Measurements from ENCODE around the gene VEGFD.

Gene VEGFD

DNA sequence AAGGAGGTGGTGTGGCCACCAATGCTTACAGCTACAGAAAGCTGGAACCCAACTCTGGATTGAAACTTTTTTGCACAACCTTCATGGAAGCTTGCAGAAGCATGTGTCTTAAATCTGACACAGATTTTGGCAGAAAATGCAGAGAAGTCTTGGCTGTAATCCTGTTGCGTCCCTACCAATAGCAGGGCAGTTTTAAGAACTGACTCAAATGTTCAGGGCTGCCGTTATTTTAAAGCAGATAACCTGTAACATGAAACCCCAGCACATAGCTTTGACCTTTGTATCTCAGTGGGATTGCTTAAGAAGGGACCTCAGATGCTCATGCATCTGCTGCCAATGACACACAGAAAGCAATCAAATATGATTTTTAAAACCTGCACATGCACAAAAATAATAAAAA, at the start of gene VEGFD:
Gene VEGFD (minus strand): TSS at position 110 of the 400 bp plus-strand sequence. CDS start 467 bp downstream, outside the sequence.
- Histone ChIP-seq H3K4me1 (ENCODE audit: control insufficient read depth, insufficient read depth, low read length) (peaks cover 10% of the 10 kb centered on the region; the same call in 1 of the 2 replicates), H3K27me3 (ENCODE audit: control insufficient read depth, insufficient read depth, low read length) (no peaks in the 10 kb centered on the region; the same call in 1 of the 2 replicates), H3K9me3 (ENCODE audit: control insufficient read depth, insufficient read depth, low read length) (no peaks in the 10 kb centered on the region), H3K27ac (ENCODE audit: low read depth, low read length) (no peak within 1 kb of the TSS), H3K4me3 (ENCODE audit: low read depth, low read length) (no peak within 1 kb of the TSS), H3K36me3 (ENCODE audit: control insufficient read depth, insufficient read depth, low read length) (no peaks in the 10 kb centered on the region), H3K9ac (ENCODE audit: low read depth, low read length) (no peak within 1 kb of the TSS)

- no peaks in the 10 kb centered on the region for H3K4me1 ChIP-seq (ENCODE audit: control insufficient read depth, insufficient read depth, low read length)
- no peaks in the 10 kb centered on the region for H3K9me3 ChIP-seq (ENCODE audit: control insufficient read depth, insufficient read depth, low read length)
- H3K9ac ChIP-seq (ENCODE audit: low read depth, low read length): no peak overlapping the region
- no peak overlapping the region for H3K4me3 ChIP-seq (ENCODE audit: low read depth, low read length)
- no peaks in the 10 kb centered on the region for H3K36me3 ChIP-seq (ENCODE audit: control insufficient read depth, insufficient read depth, low read length)
- H3K27ac ChIP-seq (ENCODE audit: low read depth, low read length): no peak overlapping the region
- H3K27me3 ChIP-seq (ENCODE audit: control insufficient read depth, insufficient read depth, low read length): peaks cover 3% of the 10 kb centered on the region
Observed at GRCh38 chrX:15430584-15430983, 46.4 kb upstream of the VEGFD start.

- Histone ChIP-seq H3K27me3 (ENCODE audit: control insufficient read depth, insufficient read depth, low read length) (peaks cover 3% of the 10 kb centered on the region), H3K4me1 (ENCODE audit: control insufficient read depth, insufficient read depth, low read length) (no peaks in the 10 kb centered on the region), H3K4me3 (ENCODE audit: low read depth, low read length) (no peak overlapping the region), H3K36me3 (ENCODE audit: control insufficient read depth, insufficient read depth, low read length) (no peaks in the 10 kb centered on the region), H3K9me3 (ENCODE audit: control insufficient read depth, insufficient read depth, low read length) (no peaks in the 10 kb centered on the region), H3K27ac (ENCODE audit: low read depth, low read length) (no peak overlapping the region), H3K9ac (ENCODE audit: low read depth, low read length) (no peak overlapping the region)
Observed at GRCh38 chrX:15430076-15430475, 45.9 kb upstream of the VEGFD start.

- Histone ChIP-seq H3K27me3 (ENCODE audit: control insufficient read depth, insufficient read depth, low read length) (no peaks in the 10 kb centered on the region), H3K9me3 (ENCODE audit: control insufficient read depth, insufficient read depth, low read length) (no peaks in the 10 kb centered on the region), H3K4me1 (ENCODE audit: control insufficient read depth, insufficient read depth, low read length) (no peaks in the 10 kb centered on the region), H3K4me3 (ENCODE audit: low read depth, low read length) (no peak overlapping the region), H3K36me3 (ENCODE audit: control insufficient read depth, insufficient read depth, low read length) (no peaks in the 10 kb centered on the region), H3K27ac (ENCODE audit: low read depth, low read length) (no peak overlapping the region), H3K9ac (ENCODE audit: low read depth, low read length) (no peak overlapping the region)
Observed at GRCh38 chrX:15425024-15425423, 40.8 kb upstream of the VEGFD start.

DNA sequence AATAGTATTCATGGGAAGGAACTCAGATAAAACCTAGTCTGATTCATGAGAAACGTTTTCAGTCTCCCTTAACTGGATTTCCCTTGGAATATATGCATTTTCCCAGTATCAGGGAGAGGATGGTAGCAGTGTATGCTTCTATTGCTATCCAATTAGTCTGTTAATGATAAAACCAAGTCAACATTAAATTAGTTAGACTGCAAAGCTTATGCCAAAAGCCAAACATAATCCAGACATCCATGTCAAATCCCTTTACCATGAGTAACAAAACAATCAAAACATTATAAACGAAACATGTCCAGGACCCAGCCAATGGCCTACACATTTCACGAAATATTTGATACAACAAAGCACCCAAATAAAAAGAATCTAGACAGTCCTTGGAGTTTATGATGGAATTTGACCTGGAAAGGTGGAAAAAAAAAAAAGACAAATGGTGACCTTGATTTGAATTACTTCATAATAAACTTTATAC, 34.5 kb upstream of the VEGFD start:
- no peaks in the 10 kb centered on the region for H3K36me3 ChIP-seq (ENCODE audit: control insufficient read depth, insufficient read depth, low read length)
- no peaks in the 10 kb centered on the region for H3K4me1 ChIP-seq (ENCODE audit: control insufficient read depth, insufficient read depth, low read length)
- no peak overlapping the region for H3K4me3 ChIP-seq (ENCODE audit: low read depth, low read length)
- no peaks in the 10 kb centered on the region for H3K27me3 ChIP-seq (ENCODE audit: control insufficient read depth, insufficient read depth, low read length)
- H3K9ac ChIP-seq (ENCODE audit: low read depth, low read length): no peak overlapping the region
- no peak overlapping the region for H3K27ac ChIP-seq (ENCODE audit: low read depth, low read length)
- 0 out of 2 replicates have a peak, but pooled peaks cover 4% of the 10 kb centered on the region for H3K9me3 ChIP-seq (ENCODE audit: control insufficient read depth, insufficient read depth, low read length)

GRCh38 chrX:15418041-15418706, 34.0 kb upstream of the VEGFD start:
- no peaks in the 10 kb centered on the region for H3K4me1 ChIP-seq (ENCODE audit: control insufficient read depth, insufficient read depth, low read length)
- H3K27ac ChIP-seq (ENCODE audit: low read depth, low read length): no peak overlapping the region
- H3K27me3 ChIP-seq (ENCODE audit: control insufficient read depth, insufficient read depth, low read length): no peaks in the 10 kb centered on the region
- H3K9me3 ChIP-seq (ENCODE audit: control insufficient read depth, insufficient read depth, low read length): 0 out of 2 replicates have a peak, but pooled peaks cover 4% of the 10 kb centered on the region
- H3K4me3 ChIP-seq (ENCODE audit: low read depth, low read length): no peak overlapping the region
- H3K9ac ChIP-seq (ENCODE audit: low read depth, low read length): no peak overlapping the region
- H3K36me3 ChIP-seq (ENCODE audit: control insufficient read depth, insufficient read depth, low read length): no peaks in the 10 kb centered on the region

DNA sequence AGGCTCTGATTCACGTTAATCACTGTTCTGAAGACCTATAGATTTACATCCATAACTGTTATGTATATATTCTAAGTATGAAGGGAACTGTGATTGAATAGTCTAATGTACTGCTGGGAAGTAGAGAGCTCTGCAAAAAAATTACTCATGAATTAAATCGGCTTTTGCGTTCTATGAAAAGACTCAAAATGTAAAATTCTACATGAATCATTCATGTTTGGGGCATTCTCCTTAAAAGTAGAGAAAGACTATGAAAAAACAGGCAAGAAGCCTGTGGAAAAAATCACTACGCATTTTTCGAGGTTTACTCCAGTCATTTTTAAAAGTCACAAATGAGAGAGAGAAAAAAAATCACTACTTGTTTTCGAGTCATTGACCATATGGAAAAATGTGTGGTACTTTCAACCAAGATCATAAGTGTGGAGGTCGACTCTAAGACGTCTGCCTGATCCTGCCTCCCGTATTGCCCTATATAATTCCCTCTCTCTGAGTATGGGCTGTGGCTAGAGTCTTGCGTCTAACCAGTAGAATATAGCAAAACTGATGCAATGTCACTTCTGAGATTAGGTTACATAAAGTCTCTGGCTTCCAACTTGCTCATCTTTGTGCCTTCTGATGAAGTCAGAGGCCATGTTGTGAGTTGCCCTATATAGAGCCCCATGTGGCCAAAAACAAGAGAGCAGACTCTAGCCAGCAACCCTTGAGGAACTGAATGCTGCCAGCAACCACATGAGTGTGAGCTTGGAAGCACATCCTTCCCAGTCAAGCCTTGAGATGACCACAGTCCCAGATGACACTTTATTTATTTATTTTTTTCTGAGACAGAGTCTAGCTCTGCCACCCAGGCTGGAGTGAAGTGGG, 32.1 kb upstream of the VEGFD start:
- H3K4me1 ChIP-seq (ENCODE audit: control insufficient read depth, insufficient read depth, low read length): no peaks in the 10 kb centered on the region; the same call in 1 of the 2 replicates
- H3K9me3 ChIP-seq (ENCODE audit: control insufficient read depth, insufficient read depth, low read length): 0 out of 2 replicates have a peak, but pooled peaks cover 4% of the 10 kb centered on the region
- H3K36me3 ChIP-seq (ENCODE audit: control insufficient read depth, insufficient read depth, low read length): no peaks in the 10 kb centered on the region
- H3K9ac ChIP-seq (ENCODE audit: low read depth, low read length): no peak overlapping the region
- H3K4me3 ChIP-seq (ENCODE audit: low read depth, low read length): no peak overlapping the region
- H3K27ac ChIP-seq (ENCODE audit: low read depth, low read length): no peak overlapping the region
- no peaks in the 10 kb centered on the region for H3K27me3 ChIP-seq (ENCODE audit: control insufficient read depth, insufficient read depth, low read length)

- Histone ChIP-seq H3K27ac (ENCODE audit: low read depth, low read length) (no peak overlapping the region), H3K9me3 (ENCODE audit: control insufficient read depth, insufficient read depth, low read length) (0 out of 2 replicates have a peak, but pooled peaks cover 4% of the 10 kb centered on the region), H3K36me3 (ENCODE audit: control insufficient read depth, insufficient read depth, low read length) (no peaks in the 10 kb centered on the region), H3K9ac (ENCODE audit: low read depth, low read length) (no peak overlapping the region), H3K4me3 (ENCODE audit: low read depth, low read length) (no peak overlapping the region), H3K4me1 (ENCODE audit: control insufficient read depth, insufficient read depth, low read length) (no peaks in the 10 kb centered on the region; the same call in 1 of the 2 replicates), H3K27me3 (ENCODE audit: control insufficient read depth, insufficient read depth, low read length) (no peaks in the 10 kb centered on the region)
Observed at GRCh38 chrX:15413101-15413500, 28.9 kb upstream of the VEGFD start.

DNA sequence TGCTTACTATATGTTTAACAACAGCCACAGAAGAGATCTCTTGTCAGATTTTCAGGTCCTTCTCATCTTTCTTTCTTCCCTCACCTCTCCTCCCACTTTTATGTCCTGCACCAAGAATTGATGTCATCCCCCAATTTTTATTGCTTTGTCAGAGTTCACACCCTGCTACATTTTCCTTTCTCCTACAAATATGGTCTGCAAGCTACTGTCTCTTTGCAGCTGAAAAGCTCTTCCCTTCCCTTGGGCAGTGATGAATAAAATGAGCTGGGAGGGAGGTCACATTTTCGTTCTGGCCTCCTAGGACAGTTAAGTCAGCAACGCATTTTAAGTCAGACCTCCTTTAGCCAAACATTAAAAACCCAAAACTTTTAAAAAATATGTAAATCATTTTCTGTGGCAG, 26.7 kb upstream of the VEGFD start:
- no peak overlapping the region for H3K4me3 ChIP-seq (ENCODE audit: low read depth, low read length)
- peaks cover 2% of the 10 kb centered on the region; the same call in 1 of the 2 replicates for H3K4me1 ChIP-seq (ENCODE audit: control insufficient read depth, insufficient read depth, low read length)
- H3K27me3 ChIP-seq (ENCODE audit: control insufficient read depth, insufficient read depth, low read length): no peaks in the 10 kb centered on the region; the same call in 1 of the 2 replicates
- H3K27ac ChIP-seq (ENCODE audit: low read depth, low read length): no peak overlapping the region
- no peaks in the 10 kb centered on the region for H3K36me3 ChIP-seq (ENCODE audit: control insufficient read depth, insufficient read depth, low read length)
- no peaks in the 10 kb centered on the region for H3K9me3 ChIP-seq (ENCODE audit: control insufficient read depth, insufficient read depth, low read length)
- no peak overlapping the region for H3K9ac ChIP-seq (ENCODE audit: low read depth, low read length)

DNA sequence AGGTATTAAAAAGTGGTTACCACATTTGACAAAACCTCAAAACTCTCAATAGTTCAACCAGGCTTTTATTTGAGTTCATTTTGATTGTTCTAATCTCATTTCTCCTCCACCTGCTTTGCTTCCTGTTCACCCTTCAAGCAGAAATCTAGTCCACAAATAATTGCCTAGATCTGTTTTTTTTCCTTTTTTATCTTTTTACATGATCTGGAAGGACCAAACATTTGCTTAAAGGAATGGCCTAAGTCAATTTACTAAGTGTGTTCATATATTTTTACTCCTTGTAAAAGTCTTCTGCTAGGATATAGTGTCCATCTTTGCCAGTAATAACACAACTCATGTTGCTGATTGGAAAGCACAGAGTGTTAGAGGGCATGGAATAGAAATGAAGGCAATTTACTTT, 26.2 kb upstream of the VEGFD start:
- H3K9ac ChIP-seq (ENCODE audit: low read depth, low read length): no peak overlapping the region
- no peak overlapping the region for H3K4me3 ChIP-seq (ENCODE audit: low read depth, low read length)
- H3K36me3 ChIP-seq (ENCODE audit: control insufficient read depth, insufficient read depth, low read length): no peaks in the 10 kb centered on the region
- H3K27me3 ChIP-seq (ENCODE audit: control insufficient read depth, insufficient read depth, low read length): no peaks in the 10 kb centered on the region; the same call in 1 of the 2 replicates
- H3K27ac ChIP-seq (ENCODE audit: low read depth, low read length): no peak overlapping the region
- H3K4me1 ChIP-seq (ENCODE audit: control insufficient read depth, insufficient read depth, low read length): peaks cover 5% of the 10 kb centered on the region; the same call in 1 of the 2 replicates
- H3K9me3 ChIP-seq (ENCODE audit: control insufficient read depth, insufficient read depth, low read length): no peaks in the 10 kb centered on the region

- Histone ChIP-seq H3K27me3 (ENCODE audit: control insufficient read depth, insufficient read depth, low read length) (no peaks in the 10 kb centered on the region; the same call in 1 of the 2 replicates), H3K9ac (ENCODE audit: low read depth, low read length) (no peak overlapping the region), H3K27ac (ENCODE audit: low read depth, low read length) (no peak overlapping the region), H3K36me3 (ENCODE audit: control insufficient read depth, insufficient read depth, low read length) (no peaks in the 10 kb centered on the region), H3K4me3 (ENCODE audit: low read depth, low read length) (no peak overlapping the region), H3K9me3 (ENCODE audit: control insufficient read depth, insufficient read depth, low read length) (no peaks in the 10 kb centered on the region), H3K4me1 (ENCODE audit: control insufficient read depth, insufficient read depth, low read length) (peaks cover 15% of the 10 kb centered on the region; the same call in 1 of the 2 replicates)
Observed at GRCh38 chrX:15405846-15406245, 21.6 kb upstream of the VEGFD start.
